ENCODE measurements around the gene GH2.
"Not testable (repeated sequence)": the region's sequence is repeated elsewhere in the genome, so short reads cannot be mapped to it uniquely, and the experiment has no call there.

Gene GH2

GRCh38 chr17:63881935-63882601 lies at the start of gene GH2:
TSS of gene GH2 (minus strand) at chr17:63881944. CDS start at chr17:63881801, 143 bp downstream.
- DNase-seq, result peak; percentile 39

- no peak for DNase-seq
These were observed 49.3 kb upstream of the GH2 start for GRCh38 chr17:63930951-63931575.

GRCh38 chr17:63929860-63930766 lies 48.4 kb upstream of the GH2 start:
- no peak for DNase-seq

GRCh38 chr17:63928966-63929695 lies 47.4 kb upstream of the GH2 start:
- no peak for DNase-seq

- DNase-seq, result no peak
These were observed 46.5 kb upstream of the GH2 start for GRCh38 chr17:63928172-63928666.

GRCh38 chr17:63927464-63928171 lies 45.9 kb upstream of the GH2 start:
- DNase-seq, result no peak

- no peak for DNase-seq
These were observed 44.4 kb upstream of the GH2 start for GRCh38 chr17:63926164-63926563.

- no peak for DNase-seq
These were observed 43.9 kb upstream of the GH2 start for GRCh38 chr17:63925615-63926014.

- not testable (repeated sequence) for DNase-seq
These were observed 40.7 kb upstream of the GH2 start for GRCh38 chr17:63922402-63922801.

GRCh38 chr17:63920779-63921178 lies 39.0 kb upstream of the GH2 start:
- not testable (repeated sequence) for DNase-seq

GRCh38 chr17:63920050-63920449 lies 38.3 kb upstream of the GH2 start:
- not testable (repeated sequence) for DNase-seq

- DNase-seq, result peak; percentile 61
These were observed 37.6 kb upstream of the GH2 start for GRCh38 chr17:63919311-63919723.

- DNase-seq, result not testable (repeated sequence)
These were observed 37.1 kb upstream of the GH2 start, which contains the start of gene GH1 for GRCh38 chr17:63918789-63919305. TSS of gene GH1 (minus strand) at chr17:63918839. CDS start at chr17:63918776, 63 bp downstream.

- DNase-seq, result no peak
These were observed 36.6 kb upstream of the GH2 start for GRCh38 chr17:63918305-63918704.

- DNase-seq, result no peak
These were observed 35.9 kb upstream of the GH2 start for GRCh38 chr17:63917646-63918045.

GRCh38 chr17:63917206-63917605 lies 35.5 kb upstream of the GH2 start:
- DNase-seq, result not testable (repeated sequence)

- DNase-seq, result no peak
These were observed 34.9 kb upstream of the GH2 start for GRCh38 chr17:63916566-63917185.

- DNase-seq, result not testable (repeated sequence)
These were observed 34.0 kb upstream of the GH2 start for GRCh38 chr17:63915753-63916152.

GRCh38 chr17:63914471-63914870 lies 32.7 kb upstream of the GH2 start:
- no peak for DNase-seq

- DNase-seq, result no peak
These were observed 29.9 kb upstream of the GH2 start for GRCh38 chr17:63911657-63912100.

GRCh38 chr17:63911041-63911635 lies 29.4 kb upstream of the GH2 start, which contains the start of gene CSHL1:
TSS of gene CSHL1 (minus strand) at chr17:63911258. CDS start at chr17:63911196, 62 bp downstream.
- DNase-seq, result no peak

Measured in NCI-H1436 (cell line).